DMS 273 (cell line): ENCODE measurements around the gene PMPCB.
"Not testable (repeated sequence)": the region's sequence is repeated elsewhere in the genome, so short reads cannot be mapped to it uniquely, and the experiment has no call there.

Experiments used
- DNase-seq: peaks from one replicate; lab custom pipeline; 2025; ENCODE audit not compliant: unreplicated experiment; lab: John Stamatoyannopoulos, UW

The PMPCB gene

GRCh38 chr7:103296901-103297836 is at the start of gene PMPCB:
Gene PMPCB (plus strand): TSS chr7:103297435. CDS start chr7:103297460, 25 bp downstream.
- peak; percentile 98 for DNase-seq

GRCh38 chr7:103253699-103254506 is 43.3 kb upstream of the PMPCB start:
- DNase-seq = peak; percentile 22

GRCh38 chr7:103264054-103264453 is 33.2 kb upstream of the PMPCB start:
- not testable (repeated sequence) for DNase-seq

- DNase-seq = not testable (repeated sequence)
Observed at GRCh38 chr7:103266229-103266628, 31.0 kb upstream of the PMPCB start.

GRCh38 chr7:103273374-103273773 is 23.9 kb upstream of the PMPCB start:
- DNase-seq = not testable (repeated sequence)

- DNase-seq = not testable (repeated sequence)
Observed at GRCh38 chr7:103274867-103275266, 22.4 kb upstream of the PMPCB start.

GRCh38 chr7:103278195-103278594 is 19.0 kb upstream of the PMPCB start:
- not testable (repeated sequence) for DNase-seq

- peak; percentile 86 for DNase-seq
Observed at GRCh38 chr7:103279636-103279962, 17.6 kb upstream of the PMPCB start.

GRCh38 chr7:103279963-103280802 is 17.1 kb upstream of the PMPCB start:
- peak; percentile 95 for DNase-seq

GRCh38 chr7:103280803-103281155 is 16.5 kb upstream of the PMPCB start:
- peak; percentile 73 for DNase-seq

GRCh38 chr7:103282802-103283427 is 14.3 kb upstream of the PMPCB start:
- DNase-seq = not testable (repeated sequence)

- no peak for DNase-seq
Observed at GRCh38 chr7:103292122-103292521, 5.1 kb upstream of the PMPCB start.

- DNase-seq = no peak
Observed at GRCh38 chr7:103293526-103293925, 3.7 kb upstream of the PMPCB start.

- no peak for DNase-seq
Observed at GRCh38 chr7:103297837-103298179, 573 bp downstream of the PMPCB start.

GRCh38 chr7:103299660-103300059 is 2.4 kb downstream of the PMPCB start:
- no peak for DNase-seq

- no peak for DNase-seq
Observed at GRCh38 chr7:103301441-103301840, 4.2 kb downstream of the PMPCB start.

GRCh38 chr7:103307503-103308231 is 10.4 kb downstream of the PMPCB start:
- DNase-seq = no peak

GRCh38 chr7:103314852-103315251 is 17.6 kb downstream of the PMPCB start:
- no peak for DNase-seq

GRCh38 chr7:103316380-103316941 is 19.2 kb downstream of the PMPCB start:
- DNase-seq = no peak

GRCh38 chr7:103317009-103317408 is 19.8 kb downstream of the PMPCB start:
- DNase-seq = no peak
